ENCODE measurements around the gene TFAM.

Gene TFAM

DNA sequence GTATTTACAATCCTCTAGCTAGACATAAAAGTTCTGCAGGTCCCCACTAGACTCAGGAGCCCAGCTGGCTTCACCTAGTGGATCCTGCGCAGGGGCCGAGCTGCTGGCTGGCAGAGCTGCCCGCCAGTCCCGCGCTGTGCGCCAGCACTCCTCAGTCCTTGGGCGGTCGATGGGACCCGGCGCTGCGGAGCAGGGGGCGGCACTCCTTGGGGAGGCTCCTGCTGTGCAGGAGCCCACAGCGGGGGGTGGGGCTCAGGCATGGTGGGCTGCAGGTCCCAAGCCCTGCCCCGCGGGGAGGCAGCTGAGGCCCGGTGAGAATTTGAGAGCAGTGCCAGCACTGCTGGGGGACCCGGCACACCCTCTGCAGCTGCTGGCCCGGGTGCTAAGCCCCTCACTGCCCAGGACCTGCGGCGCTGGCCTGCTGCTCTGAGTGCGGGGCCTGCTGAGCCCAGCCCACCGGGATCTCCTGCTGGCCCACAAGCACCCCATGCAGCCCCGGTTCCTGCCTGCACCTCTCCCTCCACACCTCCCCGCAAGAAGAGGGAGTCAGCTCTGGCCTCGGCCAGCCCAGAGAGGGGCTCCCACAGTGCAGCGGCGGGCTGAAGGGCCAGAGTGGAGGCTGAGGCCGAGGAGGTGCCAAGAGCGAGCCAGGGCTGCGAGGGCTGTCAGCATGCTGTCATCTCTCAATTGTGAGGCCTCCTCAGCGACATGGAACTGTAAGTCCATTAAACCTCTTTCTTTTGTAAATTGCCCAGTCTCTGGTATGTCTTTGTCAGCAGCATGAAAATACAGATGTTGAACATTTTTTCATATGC is 63.1 kb downstream of the TFAM start:
- TF ChIP-seq, protein P1, sequence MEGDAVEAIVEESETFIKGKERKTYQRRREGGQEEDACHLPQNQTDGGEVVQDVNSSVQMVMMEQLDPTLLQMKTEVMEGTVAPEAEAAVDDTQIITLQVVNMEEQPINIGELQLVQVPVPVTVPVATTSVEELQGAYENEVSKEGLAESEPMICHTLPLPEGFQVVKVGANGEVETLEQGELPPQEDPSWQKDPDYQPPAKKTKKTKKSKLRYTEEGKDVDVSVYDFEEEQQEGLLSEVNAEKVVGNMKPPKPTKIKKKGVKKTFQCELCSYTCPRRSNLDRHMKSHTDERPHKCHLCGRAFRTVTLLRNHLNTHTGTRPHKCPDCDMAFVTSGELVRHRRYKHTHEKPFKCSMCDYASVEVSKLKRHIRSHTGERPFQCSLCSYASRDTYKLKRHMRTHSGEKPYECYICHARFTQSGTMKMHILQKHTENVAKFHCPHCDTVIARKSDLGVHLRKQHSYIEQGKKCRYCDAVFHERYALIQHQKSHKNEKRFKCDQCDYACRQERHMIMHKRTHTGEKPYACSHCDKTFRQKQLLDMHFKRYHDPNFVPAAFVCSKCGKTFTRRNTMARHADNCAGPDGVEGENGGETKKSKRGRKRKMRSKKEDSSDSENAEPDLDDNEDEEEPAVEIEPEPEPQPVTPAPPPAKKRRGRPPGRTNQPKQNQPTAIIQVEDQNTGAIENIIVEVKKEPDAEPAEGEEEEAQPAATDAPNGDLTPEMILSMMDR (IDR thresholded peaks at IDR 0.05; ENCODE audit: low read depth, low read length, missing control alignments) = no peak
- in situ Hi-C loops (cut with HindIII; ENCODE audit: low sequenced_read_pairs) = no loop called here
- no peak for DNase-seq (ENCODE audit: low read depth)
- no peak overlapping the region for H3K4me3 ChIP-seq (ENCODE audit: low read depth, low read length)
